Hematopoietic multipotent progenitor cell treated with erythropoietin and hydrocortisone succinate and interleukin-3 and kit ligand, for 15 days (in vitro differentiated cells): ENCODE data around the gene MCRIP1.

ENCODE experiments used
- DNase-seq: peaks from one replicate; pipeline ENCODE4 v3.0.0-alpha.2; 2015; ENCODE audit warnings: low spot score

MCRIP1 gene

GRCh38 chr17:81819708-81820107 is 13.4 kb downstream of the MCRIP1 start:
- DNase-seq: no peak

GRCh38 chr17:81817758-81818147 is 15.3 kb downstream of the MCRIP1 start:
- no peak for DNase-seq

GRCh38 chr17:81815646-81815986 is 17.5 kb downstream of the MCRIP1 start:
- no peak for DNase-seq

GRCh38 chr17:81814748-81815645 is 18.1 kb downstream of the MCRIP1 start:
- no peak for DNase-seq

GRCh38 chr17:81813861-81814683 is 19.0 kb downstream of the MCRIP1 start:
- no peak for DNase-seq

- no peak for DNase-seq
Observed at GRCh38 chr17:81813371-81813684, 19.8 kb downstream of the MCRIP1 start.

GRCh38 chr17:81812571-81813370 is 20.3 kb downstream of the MCRIP1 start:
- no peak for DNase-seq

- no peak for DNase-seq
Observed at GRCh38 chr17:81811705-81812570, 21.2 kb downstream of the MCRIP1 start.

GRCh38 chr17:81810892-81811704 is 22.0 kb downstream of the MCRIP1 start:
- DNase-seq: no peak

GRCh38 chr17:81810476-81810875 is 22.6 kb downstream of the MCRIP1 start:
- DNase-seq: no peak

GRCh38 chr17:81809556-81809998 is 23.5 kb downstream of the MCRIP1 start:
- DNase-seq: no peak

GRCh38 chr17:81808778-81809555 is 24.1 kb downstream of the MCRIP1 start:
- DNase-seq: no peak

GRCh38 chr17:81807839-81808238 is 25.3 kb downstream of the MCRIP1 start:
- DNase-seq: no peak

- DNase-seq: no peak
Observed at GRCh38 chr17:81807210-81807719, 25.8 kb downstream of the MCRIP1 start.

GRCh38 chr17:81806461-81807209 is 26.5 kb downstream of the MCRIP1 start:
- DNase-seq: no peak

- DNase-seq: no peak
Observed at GRCh38 chr17:81805707-81806460, 27.2 kb downstream of the MCRIP1 start.

GRCh38 chr17:81804559-81805399 is 28.3 kb downstream of the MCRIP1 start:
- no peak for DNase-seq
